GM19239 (cell line): ENCODE data around the gene TRIM65.

Experiments
- DNase-seq: peaks from one replicate; pipeline ENCODE4 v3.0.0; 2011; ENCODE audit warnings: low spot score; ENCODE audit not compliant: insufficient read length
- FAIRE-seq: peaks from 2 replicates; lab custom pipeline; 2011; peaks lifted over from hg19 to GRCh38; lab: Jason Lieb, UNC

The TRIM65 gene

GRCh38 chr17:75896415-75897159 lies at the start of gene TRIM65:
Gene TRIM65 (minus strand): TSS chr17:75896951. CDS start chr17:75896937, 14 bp downstream.
- FAIRE-seq (peak; percentile 87), DNase-seq (peak; percentile 90)

- no peak for FAIRE-seq
- DNase-seq: no peak
These were observed 48.5 kb upstream of the TRIM65 start for GRCh38 chr17:75945211-75945610.

- DNase-seq (no peak), FAIRE-seq (no peak)
These were observed 46.7 kb upstream of the TRIM65 start for GRCh38 chr17:75943491-75943890.

- no peak for FAIRE-seq
- no peak for DNase-seq
These were observed 45.7 kb upstream of the TRIM65 start for GRCh38 chr17:75942473-75942872.

- no peak for DNase-seq
- no peak for FAIRE-seq
These were observed 44.7 kb upstream of the TRIM65 start for GRCh38 chr17:75941442-75941819.

GRCh38 chr17:75940727-75941441 lies 44.1 kb upstream of the TRIM65 start, which contains the start of gene FBF1:
Gene FBF1 (minus strand): TSS chr17:75941042. CDS start chr17:75938149, 2,893 bp downstream.
- DNase-seq (peak; percentile 98), FAIRE-seq (peak; percentile 91)

GRCh38 chr17:75937652-75938051 lies 40.9 kb upstream of the TRIM65 start:
- FAIRE-seq: no peak
- DNase-seq: no peak

- no peak for FAIRE-seq
- DNase-seq: no peak
These were observed 37.1 kb upstream of the TRIM65 start for GRCh38 chr17:75933808-75934207.

GRCh38 chr17:75932852-75933251 lies 36.1 kb upstream of the TRIM65 start:
- FAIRE-seq: no peak

GRCh38 chr17:75931062-75931461 lies 34.3 kb upstream of the TRIM65 start:
- DNase-seq (no peak), FAIRE-seq (no peak)

More at GRCh38 chr17:75932852-75933251, 36.1 kb upstream of the TRIM65 start:
- DNase-seq: no peak

GRCh38 chr17:75927286-75927922 lies 30.7 kb upstream of the TRIM65 start:
- DNase-seq (peak; percentile 57), FAIRE-seq (peak; percentile 14)

GRCh38 chr17:75926456-75926855 lies 29.7 kb upstream of the TRIM65 start:
- FAIRE-seq: no peak

GRCh38 chr17:75925912-75926311 lies 29.2 kb upstream of the TRIM65 start:
- no peak for FAIRE-seq
- no peak for DNase-seq

More at GRCh38 chr17:75926456-75926855, 29.7 kb upstream of the TRIM65 start:
- no peak for DNase-seq

GRCh38 chr17:75925103-75925502 lies 28.4 kb upstream of the TRIM65 start:
- FAIRE-seq (no peak), DNase-seq (no peak)

- DNase-seq: no peak
- FAIRE-seq: no peak
These were observed 26.5 kb upstream of the TRIM65 start for GRCh38 chr17:75922963-75923874.

GRCh38 chr17:75922173-75922961 lies 25.6 kb upstream of the TRIM65 start:
- no peak for DNase-seq
- no peak for FAIRE-seq

- DNase-seq (no peak), FAIRE-seq (no peak)
These were observed 24.8 kb upstream of the TRIM65 start for GRCh38 chr17:75921596-75921995.

GRCh38 chr17:75920045-75920560 lies 23.4 kb upstream of the TRIM65 start:
- DNase-seq (no peak), FAIRE-seq (no peak)

- DNase-seq (no peak), FAIRE-seq (no peak)
These were observed 22.9 kb upstream of the TRIM65 start for GRCh38 chr17:75919611-75920010.
